ENCODE measurements around the gene SLC22A5.

DNA sequence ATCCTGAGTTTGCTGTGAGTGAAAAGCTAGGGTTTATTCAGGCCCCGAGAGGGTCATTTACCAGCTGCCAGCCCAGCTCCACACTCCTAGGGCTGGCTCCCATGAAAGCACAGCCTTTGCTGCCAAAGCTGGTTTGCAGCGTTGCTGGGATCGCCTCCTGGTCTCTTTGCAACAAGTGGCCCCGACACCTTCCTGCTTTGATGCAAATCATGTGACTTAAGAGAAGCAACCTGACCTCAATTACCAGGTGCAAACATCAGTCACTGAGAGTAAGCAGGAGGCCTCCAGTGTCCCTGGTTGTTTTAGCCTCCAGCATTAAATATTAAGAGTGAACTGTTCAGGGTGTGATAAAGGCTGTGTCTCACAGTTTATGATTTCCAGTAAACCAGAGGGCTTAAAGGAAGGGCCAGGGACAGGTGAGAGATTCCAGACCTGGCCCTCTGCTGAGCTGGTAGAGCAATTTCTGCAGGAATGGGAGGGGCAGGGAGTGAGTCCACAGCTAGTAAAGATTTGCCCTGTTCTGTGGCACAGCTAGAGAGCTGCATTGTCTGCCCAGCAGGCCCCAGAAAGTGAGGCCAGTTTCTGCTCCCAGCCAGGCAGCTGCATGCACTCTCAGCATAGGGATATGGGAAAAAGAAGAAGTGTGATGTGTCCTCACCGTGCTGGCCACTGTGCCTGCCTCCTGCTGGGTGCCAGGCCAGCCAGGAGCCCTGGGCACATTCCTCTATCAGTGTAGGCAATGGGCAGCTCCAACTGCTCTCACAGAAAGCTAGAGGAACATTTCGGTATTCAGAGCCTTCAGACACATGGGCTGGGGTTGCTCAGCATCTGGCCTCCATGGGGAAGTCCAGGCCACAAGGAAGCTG is 58.0 kb downstream of the SLC22A5 start:
- TF ChIP-seq, protein P1, sequence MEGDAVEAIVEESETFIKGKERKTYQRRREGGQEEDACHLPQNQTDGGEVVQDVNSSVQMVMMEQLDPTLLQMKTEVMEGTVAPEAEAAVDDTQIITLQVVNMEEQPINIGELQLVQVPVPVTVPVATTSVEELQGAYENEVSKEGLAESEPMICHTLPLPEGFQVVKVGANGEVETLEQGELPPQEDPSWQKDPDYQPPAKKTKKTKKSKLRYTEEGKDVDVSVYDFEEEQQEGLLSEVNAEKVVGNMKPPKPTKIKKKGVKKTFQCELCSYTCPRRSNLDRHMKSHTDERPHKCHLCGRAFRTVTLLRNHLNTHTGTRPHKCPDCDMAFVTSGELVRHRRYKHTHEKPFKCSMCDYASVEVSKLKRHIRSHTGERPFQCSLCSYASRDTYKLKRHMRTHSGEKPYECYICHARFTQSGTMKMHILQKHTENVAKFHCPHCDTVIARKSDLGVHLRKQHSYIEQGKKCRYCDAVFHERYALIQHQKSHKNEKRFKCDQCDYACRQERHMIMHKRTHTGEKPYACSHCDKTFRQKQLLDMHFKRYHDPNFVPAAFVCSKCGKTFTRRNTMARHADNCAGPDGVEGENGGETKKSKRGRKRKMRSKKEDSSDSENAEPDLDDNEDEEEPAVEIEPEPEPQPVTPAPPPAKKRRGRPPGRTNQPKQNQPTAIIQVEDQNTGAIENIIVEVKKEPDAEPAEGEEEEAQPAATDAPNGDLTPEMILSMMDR (IDR thresholded peaks at IDR 0.05) = no peak
- TF ChIP-seq POLR2A (IDR thresholded peaks at IDR 0.05) = no peak

Measured in breast epithelium (tissue), 3 donors.